GM19395 (cell line): ENCODE data around the gene FEZF2.

Experiments used
- ATAC-seq: cut with Tn5 transposase; IDR thresholded peaks from one replicate; pipeline ENCODE4 v1.9.1; 2021; ENCODE audit warnings: mild to moderate bottlenecking, moderate library complexity; ENCODE audit not compliant: unreplicated experiment

Gene FEZF2

DNA sequence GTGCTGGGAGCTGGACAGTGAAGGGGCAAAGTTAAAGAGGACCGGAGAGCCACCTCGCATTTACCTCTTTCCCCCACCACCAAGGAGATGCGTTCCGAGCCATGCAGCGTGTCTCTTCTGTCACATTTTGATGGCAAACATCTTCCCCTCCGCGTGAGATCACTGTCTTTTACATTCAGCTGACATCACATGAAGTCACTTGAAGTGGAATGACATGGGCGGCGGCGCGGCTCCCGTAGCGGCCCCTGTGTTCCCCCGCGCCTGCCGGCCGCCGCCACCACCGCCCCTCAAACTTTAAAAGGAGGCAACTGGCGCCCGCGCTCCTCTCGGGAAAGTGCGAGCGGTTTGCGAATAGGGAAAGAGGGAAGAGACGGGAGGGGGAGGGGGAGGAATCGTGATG, at the start of gene FEZF2:
Gene FEZF2, minus strand, starts transcription at position 336 of the 400 bp plus-strand sequence. CDS start 682 bp downstream, outside the sequence.
- ATAC-seq: no peak

DNA sequence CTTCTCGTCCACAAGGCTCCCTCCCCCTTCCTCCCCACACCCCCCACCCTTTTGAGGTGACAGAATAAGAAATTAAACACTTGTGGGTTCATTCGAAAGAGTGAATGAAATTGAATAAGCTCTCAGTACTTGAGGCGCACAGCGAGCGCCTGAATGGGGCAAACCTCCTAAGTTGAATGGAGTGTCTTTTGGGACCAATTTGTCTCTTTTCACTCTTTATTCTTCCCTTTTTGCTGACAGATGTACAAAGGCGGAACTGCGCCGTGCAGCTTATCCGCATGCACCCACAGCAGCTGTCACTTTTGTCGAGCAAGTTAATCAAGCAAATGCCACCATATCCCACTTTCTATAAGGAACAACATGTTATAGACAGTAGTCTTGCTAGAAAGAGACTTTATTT, 47.9 kb upstream of the FEZF2 start:
- no peak for ATAC-seq

DNA sequence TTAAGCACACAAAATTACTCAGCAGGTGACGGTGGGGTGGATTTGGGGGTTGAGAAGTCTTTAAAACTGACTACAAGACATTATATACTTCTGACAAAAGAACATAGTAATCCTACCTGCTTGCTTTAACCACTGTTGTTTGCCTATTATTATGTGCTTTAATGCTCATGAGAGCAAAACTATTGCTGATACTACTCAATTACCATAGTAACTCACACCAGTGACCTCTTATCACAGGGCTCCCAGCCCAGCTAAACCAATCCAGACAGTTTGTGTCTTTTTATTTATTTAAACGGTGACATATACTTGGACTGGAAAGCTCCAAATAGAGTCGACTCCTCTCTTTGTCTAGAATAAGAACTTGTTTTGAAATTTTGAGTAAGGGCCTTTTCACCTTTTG, 42.8 kb upstream of the FEZF2 start:
- ATAC-seq: no peak

- ATAC-seq: no peak
Observed at GRCh38 chr3:62415312-62415801, 42.0 kb upstream of the FEZF2 start.

- no peak for ATAC-seq
Observed at GRCh38 chr3:62414786-62415185, 41.4 kb upstream of the FEZF2 start.

DNA sequence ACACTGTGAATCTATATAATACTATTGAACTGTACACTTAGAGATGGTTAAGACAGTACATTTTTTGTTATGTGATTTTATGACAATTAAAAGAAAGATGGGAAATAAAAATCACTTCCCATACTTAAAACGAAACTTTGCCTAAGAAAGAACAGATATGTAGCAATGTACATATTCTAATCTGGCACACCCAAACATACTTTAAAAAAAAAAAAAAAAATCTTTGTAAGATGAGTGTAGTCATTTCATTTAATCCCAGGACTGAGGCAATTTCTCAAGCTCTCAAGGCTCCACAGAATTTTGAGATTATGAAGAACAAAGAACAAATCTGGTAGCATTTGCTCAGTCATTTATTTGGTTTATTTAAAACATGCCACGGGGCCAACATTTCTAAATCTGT, 40.3 kb upstream of the FEZF2 start:
- ATAC-seq: no peak

DNA sequence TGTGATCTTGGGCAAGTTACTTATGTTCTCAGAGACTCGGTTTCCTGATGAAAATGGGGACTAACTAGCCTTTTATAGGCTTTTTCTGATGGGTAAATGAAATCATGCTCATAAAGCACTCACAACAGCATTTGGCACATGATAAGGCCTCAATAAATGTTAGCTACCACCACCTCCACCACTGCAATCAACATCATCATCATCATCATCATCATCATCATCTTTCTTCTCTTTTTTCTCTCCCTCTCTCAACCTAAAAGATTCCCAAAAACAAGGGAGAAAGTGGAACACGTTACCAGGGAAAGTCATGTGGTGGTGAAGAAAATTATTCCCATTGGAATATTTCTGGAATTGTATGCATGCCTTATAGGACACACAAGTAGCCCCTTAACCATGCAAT, 33.6 kb upstream of the FEZF2 start:
- ATAC-seq: no peak

- ATAC-seq: no peak
Observed at GRCh38 chr3:62405566-62405965, 32.2 kb upstream of the FEZF2 start.

DNA sequence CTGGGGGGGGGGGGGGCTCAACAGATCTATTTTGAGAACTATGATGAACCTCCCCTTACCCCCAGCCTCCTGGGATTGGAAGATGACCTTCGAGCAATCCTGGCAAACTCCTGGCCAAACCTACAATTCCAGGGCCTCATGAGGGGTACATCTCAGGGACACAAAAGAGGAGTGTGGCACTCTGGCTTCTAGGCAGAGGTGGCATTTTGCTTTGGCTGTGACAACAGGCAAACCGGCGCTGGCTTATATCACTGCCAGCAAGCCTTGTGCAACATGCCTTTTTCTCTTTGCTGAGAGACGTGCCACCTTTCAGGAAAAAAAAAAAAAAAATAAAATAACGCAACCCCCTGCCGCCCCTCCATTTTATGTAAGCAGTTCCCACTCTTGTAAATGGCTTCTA, 31.8 kb upstream of the FEZF2 start:
- no peak for ATAC-seq

- no peak for ATAC-seq
Observed at GRCh38 chr3:62404321-62404720, 31.0 kb upstream of the FEZF2 start.

GRCh38 chr3:62403765-62404164, 30.4 kb upstream of the FEZF2 start:
- ATAC-seq: no peak

- ATAC-seq: no peak
Observed at GRCh38 chr3:62392626-62393292, 19.4 kb upstream of the FEZF2 start.

DNA sequence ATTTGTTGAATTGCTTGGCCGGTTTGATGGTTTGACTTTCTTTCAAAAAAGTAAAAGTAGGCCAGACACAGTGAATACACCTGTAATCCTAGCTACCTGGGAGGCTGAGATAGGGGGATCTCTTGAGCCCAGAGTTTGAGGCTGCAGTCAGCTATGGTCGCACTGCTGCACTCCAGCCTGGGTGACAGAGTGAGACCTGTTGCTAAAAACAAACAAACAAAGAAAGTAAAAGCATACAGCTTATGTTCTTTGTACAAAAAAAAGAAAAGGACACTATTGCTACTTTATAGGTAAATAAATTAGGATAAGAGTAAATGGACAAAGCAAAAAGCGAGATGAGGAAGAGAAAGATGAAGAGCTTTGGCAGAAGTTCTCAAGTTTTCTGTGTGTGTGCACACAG, 13.9 kb upstream of the FEZF2 start:
- ATAC-seq: no peak

- ATAC-seq: no peak
Observed at GRCh38 chr3:62379321-62379798, 6.0 kb upstream of the FEZF2 start.

- no peak for ATAC-seq
Observed at GRCh38 chr3:62378921-62379320, 5.6 kb upstream of the FEZF2 start.

DNA sequence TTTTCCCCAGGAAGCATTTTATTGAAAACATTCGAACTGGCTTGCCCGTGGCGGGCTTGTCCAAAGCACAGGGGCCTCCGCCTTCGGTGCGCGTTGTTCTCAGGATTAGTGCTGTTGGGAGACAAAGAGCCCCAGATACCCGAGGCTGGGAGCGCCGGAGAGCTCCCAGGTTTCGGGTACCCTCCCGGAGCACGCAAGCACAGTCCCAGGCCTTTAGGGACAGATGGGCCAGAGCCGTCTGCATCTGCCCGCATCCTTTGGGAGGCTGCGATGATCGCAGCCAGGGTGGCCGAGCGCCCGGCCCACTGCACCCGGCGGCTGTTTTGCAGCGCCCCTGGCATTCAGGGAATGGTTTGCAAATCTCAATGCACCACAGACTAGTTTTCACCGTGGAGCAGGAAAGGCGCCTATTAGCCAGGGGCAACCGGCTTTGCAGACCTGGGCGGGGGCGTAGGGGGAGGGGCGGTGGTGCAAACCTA, 5.0 kb upstream of the FEZF2 start:
- no peak for ATAC-seq

DNA sequence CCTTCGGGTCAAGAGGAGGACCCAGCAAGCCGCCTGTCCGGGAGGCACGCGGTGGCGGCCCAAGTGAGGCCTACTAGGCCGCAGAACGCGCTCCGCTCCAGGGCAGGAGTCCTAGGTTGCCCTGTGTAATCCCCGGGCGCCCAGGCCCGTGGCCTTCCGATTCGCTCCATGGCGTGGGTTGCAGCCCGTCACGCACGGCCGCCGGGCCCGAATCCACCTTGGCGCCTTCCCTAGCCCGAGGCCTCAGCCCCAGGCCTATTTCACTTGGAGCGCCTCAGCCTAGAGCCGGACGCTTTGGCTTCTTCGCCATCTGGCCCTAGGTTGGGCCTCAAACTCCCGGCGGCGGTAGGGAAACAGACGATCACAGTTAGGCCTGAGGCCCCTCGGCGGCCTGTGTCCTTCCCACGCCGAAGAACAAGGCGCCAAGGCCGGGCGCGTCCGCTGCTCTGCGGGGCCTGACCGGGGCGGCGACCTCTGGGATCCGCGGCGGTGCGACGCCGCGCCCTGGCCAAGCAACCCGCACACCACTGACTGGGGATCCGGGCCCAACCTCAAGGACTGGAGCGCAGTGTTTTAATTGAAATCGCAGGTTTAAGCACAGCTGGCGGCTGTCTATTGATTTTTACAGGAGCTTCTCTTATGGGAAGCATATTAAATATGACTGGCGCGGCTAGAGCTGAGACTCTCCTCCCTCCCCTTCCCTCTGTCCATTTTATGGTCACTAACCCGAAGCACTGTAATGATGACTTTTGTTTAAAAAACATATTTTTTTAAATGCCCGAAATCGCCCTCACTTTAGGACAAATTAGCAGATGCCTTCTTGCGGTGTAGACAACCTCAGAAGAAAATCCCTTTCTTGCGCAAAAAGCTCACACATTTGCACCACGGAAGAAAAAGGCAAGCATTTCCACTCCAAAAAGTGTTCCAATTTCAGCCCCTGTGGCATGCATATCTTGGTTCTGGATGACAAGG, 3.8 kb upstream of the FEZF2 start:
- ATAC-seq: no peak

- no peak for ATAC-seq
Observed at GRCh38 chr3:62376454-62376720, 3.0 kb upstream of the FEZF2 start.

GRCh38 chr3:62375655-62376453, 2.5 kb upstream of the FEZF2 start:
- no peak for ATAC-seq

GRCh38 chr3:62374341-62375218, 1.2 kb upstream of the FEZF2 start:
- ATAC-seq: no peak
